SK-N-SH (cell line): ENCODE measurements around the gene GRP. TPM values are rescaled to one million over a fixed set of nuclear protein-coding genes. Genes with fewer than 3 reads are reported as not detected.

Experiments used
- CTCF ChIA-PET: fragments of 300-600, 350-600 bp; formaldehyde crosslinking; extraction: SDS; loops from one replicate; lab custom pipeline; 2021; lab: Yijun Ruan, JAX
- POLR2A ChIA-PET: fragments of 350-600 bp; sonication (Branson Sonifier 250); formaldehyde crosslinking; extraction: SDS; loops from one replicate; lab custom pipeline; 2020; ENCODE audit warnings: antibody characterized with exemption, inconsistent platforms; lab: Yijun Ruan, JAX
- DNase-seq: peaks from one replicate; pipeline ENCODE4 v3.0.0; 2012
- H2AFZ ChIP-seq: fragments of 200-600 bp; sonication (generic); 2 replicates; pipeline ENCODE4 v1.8.1; 2016; ENCODE audit warnings: antibody characterized with exemption, mild to moderate bottlenecking, low read depth
- H3F3A ChIP-seq: fragments of 200-600 bp; sonication (generic); replicated peaks from 2 replicates; pipeline ENCODE3; 2016; ENCODE audit warnings: antibody characterized with exemption, mild to moderate bottlenecking; ENCODE audit not compliant: insufficient read depth
- H3K27ac ChIP-seq, 2 experiments: fragments of 200-500 bp in 1 of 2; fragments of 200-600 bp in 1 of 2; sonication (Bioruptor generic) in 1 of 2; sonication (generic), shearing (Covaris generic) in 1 of 2; 2 replicates each; pipeline versions ENCODE4 v1.5.1 to v1.6.1; 2014 to 2016; ENCODE audit warnings: low read depth in 2 of 2, inconsistent platforms in 1 of 2, low read length in 1 of 2, mild to moderate bottlenecking in 1 of 2, mixed read lengths in 1 of 2
- H3K27me3 ChIP-seq: fragments of 200-600 bp; sonication (generic), shearing (Covaris generic); 2 replicates; pipeline ENCODE4 v1.6.1; 2016; ENCODE audit warnings: mixed run types; ENCODE audit not compliant: insufficient read depth
- H3K36me3 ChIP-seq, 2 experiments: fragments of 200-500 bp in 1 of 2; fragments of 200-600 bp in 1 of 2; sonication (Bioruptor generic) in 1 of 2; sonication (generic) in 1 of 2; replicated peaks in 1 of 2; 2 replicates each; pipeline versions ENCODE3 to v1.5.1; 2014 to 2016; ENCODE audit warnings: low read length in 1 of 2, mild to moderate bottlenecking in 1 of 2; ENCODE audit not compliant: insufficient read depth in 2 of 2, control insufficient read depth in 1 of 2
- H3K4me1 ChIP-seq, 2 experiments: fragments of 200-500 bp in 1 of 2; fragments of 200-600 bp in 1 of 2; sonication (Bioruptor generic) in 1 of 2; sonication (generic), shearing (Covaris generic) in 1 of 2; 2 replicates each; pipeline versions ENCODE4 v1.5.1 to v1.6.1; 2014 to 2016; ENCODE audit warnings: low read depth in 1 of 2, low read length in 1 of 2, mixed run types in 1 of 2; ENCODE audit not compliant: insufficient read depth in 2 of 2, control insufficient read depth in 1 of 2
- H3K4me2 ChIP-seq: fragments of 200-600 bp; sonication (generic), shearing (Covaris generic); 2 replicates; pipeline ENCODE4 v1.6.1; 2017; ENCODE audit warnings: mixed run types
- H3K4me3 ChIP-seq, 2 experiments: fragments of 200-500 bp in 1 of 2; fragments of 200-600 bp in 1 of 2; sonication (Bioruptor generic) in 1 of 2; sonication (generic), shearing (Covaris generic) in 1 of 2; 2 replicates each; pipeline versions ENCODE4 v1.5.1 to v1.8.1; 2014 to 2016; ENCODE audit warnings: low read depth in 2 of 2, inconsistent platforms in 1 of 2, low read length in 1 of 2, mild to moderate bottlenecking in 1 of 2, mixed read lengths in 1 of 2, moderate library complexity in 1 of 2
- H3K79me2 ChIP-seq: fragments of 200-600 bp; sonication (generic); 2 replicates; pipeline ENCODE4 v1.8.1; 2017; ENCODE audit warnings: mild to moderate bottlenecking; ENCODE audit not compliant: insufficient read depth
- H3K9ac ChIP-seq: fragments of 200-600 bp; sonication (generic); 2 replicates; pipeline ENCODE4 v1.6.1; 2017; ENCODE audit warnings: mixed run types
- H3K9me2 ChIP-seq: fragments of 200-600 bp; sonication (generic); 2 replicates; pipeline ENCODE4 v1.6.1; 2017; ENCODE audit warnings: mixed run types
- H3K9me3 ChIP-seq: fragments of 200-600 bp; sonication (generic); 2 replicates; pipeline ENCODE4 v1.6.1; 2017; ENCODE audit warnings: mixed run types, mild to moderate bottlenecking, moderate library complexity
- H4K20me1 ChIP-seq: fragments of 200-600 bp; sonication (generic); 2 replicates; pipeline ENCODE4 v1.6.1; 2017; ENCODE audit warnings: mild to moderate bottlenecking, mixed run types; ENCODE audit not compliant: insufficient read depth
- EZH2phosphoT487 ChIP-seq: fragments of 200-600 bp; sonication (generic); IDR thresholded peaks from 2 replicates; pipeline ENCODE4 v1.6.1; 2017; ENCODE audit warnings: low read depth, mixed run types, mild to moderate bottlenecking, antibody characterized with exemption, moderate library complexity, borderline replicate concordance
- GABPA ChIP-seq: IDR thresholded peaks from 2 replicates; pipeline ENCODE4 v1.4.0; 2012; ENCODE audit warnings: low read depth, mild to moderate bottlenecking
- MEF2A ChIP-seq: IDR thresholded peaks from 2 replicates; pipeline ENCODE4 v1.4.0; 2012; ENCODE audit warnings: low read depth, borderline replicate concordance
- MXI1 ChIP-seq: IDR thresholded peaks from 2 replicates; pipeline ENCODE4 v1.6.1; 2012; ENCODE audit warnings: mild to moderate bottlenecking, low read depth, low read length, improper control_type of control experiment
- RFX5 ChIP-seq: IDR thresholded peaks from 2 replicates; pipeline ENCODE4 v1.6.1; 2012; ENCODE audit warnings: mild to moderate bottlenecking, improper control_type of control experiment, low read length
- SIN3A ChIP-seq: IDR thresholded peaks from 2 replicates; pipeline ENCODE4 v1.6.1; 2012; ENCODE audit warnings: low read depth, mild to moderate bottlenecking, low read length, moderate library complexity, borderline replicate concordance
- TAF1 ChIP-seq: IDR thresholded peaks from 2 replicates; pipeline ENCODE4 v1.6.1; 2012; ENCODE audit warnings: low read depth, mild to moderate bottlenecking, low read length, moderate library complexity, borderline replicate concordance
- YY1 ChIP-seq: IDR thresholded peaks from 2 replicates; pipeline ENCODE4 v1.4.0; 2012; ENCODE audit warnings: low read depth, mild to moderate bottlenecking
- WGBS: methylation state at CpG from one replicate; pipeline ENCODE4 v1.1.6; 2017; ENCODE audit warnings: low lambda C conversion rate; 5-methylcytosine and 5-hydroxymethylcytosine counted together
- polyA plus RNA-seq, 3 experiments: library from polyadenylated mRNA; depleted of rRNA; stranded (reverse); fragments of >200 nt; gene quantifications; 2 replicates each; pipeline ENCODE4 v1.2.3, GENCODE V29; 2012
- TF ChIP-seq, protein P1 (sequence below): fragments of 200-600 bp; sonication (generic); IDR thresholded peaks from 2 replicates; pipeline ENCODE4 v1.6.1; 2017; ENCODE audit warnings: antibody characterized with exemption, mild to moderate bottlenecking, moderate library complexity
- TF ChIP-seq, protein P2 (sequence below): IDR thresholded peaks from 2 replicates; pipeline ENCODE4 v1.6.1; 2012; ENCODE audit warnings: mild to moderate bottlenecking, low read depth, low read length, moderate library complexity
- TF ChIP-seq, protein P3 (sequence below): IDR thresholded peaks from 2 replicates; pipeline ENCODE4 v1.4.0; 2012; ENCODE audit warnings: low read depth, borderline replicate concordance

The GRP gene
- polyA plus RNA-seq, 1 of the 3 experiments (the other 2 are of a cell fraction), result 2.8 TPM

DNA sequence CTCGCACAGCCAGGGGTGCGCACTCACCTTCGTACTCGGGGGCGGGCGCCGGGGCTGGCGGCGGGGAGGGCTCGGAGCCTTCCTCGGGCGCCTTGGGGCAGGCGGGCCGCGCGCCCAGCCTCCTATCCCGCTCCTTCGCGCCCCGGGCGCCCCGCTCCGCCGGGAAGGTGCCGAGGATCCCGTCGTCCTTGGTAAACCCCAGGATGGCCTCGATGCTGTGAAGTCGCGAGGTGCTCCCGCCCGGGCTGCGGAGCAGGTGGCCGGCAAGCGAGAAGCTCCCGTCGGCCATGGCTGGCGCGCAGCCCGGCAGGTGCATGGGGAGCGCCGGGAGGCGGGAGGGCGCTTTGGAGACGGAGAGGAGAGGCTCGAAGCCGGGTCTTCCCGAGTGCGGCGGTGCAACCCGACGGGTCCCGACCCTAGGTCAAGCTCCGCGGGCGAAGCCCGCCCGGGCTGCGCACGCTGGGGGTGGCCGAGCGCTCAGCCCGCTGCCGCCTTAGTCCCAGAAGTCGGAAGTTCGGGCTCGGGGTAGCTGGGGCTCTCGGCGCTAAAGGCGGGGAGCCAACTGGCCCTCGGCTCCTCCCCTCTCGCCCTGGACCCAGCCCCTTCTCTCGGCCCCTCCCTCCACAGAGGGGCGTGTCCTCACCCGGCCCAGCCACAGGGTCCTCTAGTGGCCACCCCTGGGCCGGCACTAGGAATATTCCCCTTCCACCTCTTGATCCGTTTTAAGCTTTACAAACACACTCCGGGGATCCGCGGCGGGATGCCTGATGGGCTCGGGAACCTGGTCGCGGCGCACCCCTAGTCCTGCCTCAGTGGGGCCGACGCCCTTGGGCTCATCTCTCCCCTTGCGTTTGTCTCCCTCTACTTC lies 53.2 kb downstream of the GRP start, which contains the start of gene RAX:
TSS of gene RAX (minus strand) at position 564 of the 868 bp plus-strand sequence. CDS start at position 316, 248 bp downstream.
- no peaks in the 10 kb centered on the region for H3K9me2 ChIP-seq
- H3K79me2 ChIP-seq, result no peaks in the 10 kb centered on the region
- ChIA-PET CTCF (interaction anchor here (0.6 to 2.4 kb wide), 13 partner anchors 9 to 1890 kb away, joined by 3 to 18 read pairs (median 4); partner anchors contain the start of gene LMAN1), POLR2A (no interaction called here)
- H3F3A ChIP-seq, result no peaks in the 10 kb centered on the region
- peaks cover 4 to 10% of the 10 kb centered on the region in 2 experiments; a peak in 2 of 4 replicates for H3K4me1 ChIP-seq
- no peak for TF ChIP-seq MXI1
- TF ChIP-seq EZH2phosphoT487, result peak; percentile 71; the same call in 1 of the 2 replicates
- TF ChIP-seq, protein P1, sequence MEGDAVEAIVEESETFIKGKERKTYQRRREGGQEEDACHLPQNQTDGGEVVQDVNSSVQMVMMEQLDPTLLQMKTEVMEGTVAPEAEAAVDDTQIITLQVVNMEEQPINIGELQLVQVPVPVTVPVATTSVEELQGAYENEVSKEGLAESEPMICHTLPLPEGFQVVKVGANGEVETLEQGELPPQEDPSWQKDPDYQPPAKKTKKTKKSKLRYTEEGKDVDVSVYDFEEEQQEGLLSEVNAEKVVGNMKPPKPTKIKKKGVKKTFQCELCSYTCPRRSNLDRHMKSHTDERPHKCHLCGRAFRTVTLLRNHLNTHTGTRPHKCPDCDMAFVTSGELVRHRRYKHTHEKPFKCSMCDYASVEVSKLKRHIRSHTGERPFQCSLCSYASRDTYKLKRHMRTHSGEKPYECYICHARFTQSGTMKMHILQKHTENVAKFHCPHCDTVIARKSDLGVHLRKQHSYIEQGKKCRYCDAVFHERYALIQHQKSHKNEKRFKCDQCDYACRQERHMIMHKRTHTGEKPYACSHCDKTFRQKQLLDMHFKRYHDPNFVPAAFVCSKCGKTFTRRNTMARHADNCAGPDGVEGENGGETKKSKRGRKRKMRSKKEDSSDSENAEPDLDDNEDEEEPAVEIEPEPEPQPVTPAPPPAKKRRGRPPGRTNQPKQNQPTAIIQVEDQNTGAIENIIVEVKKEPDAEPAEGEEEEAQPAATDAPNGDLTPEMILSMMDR, result peak; percentile 42; the same call in 1 of the 2 replicates
- no peak for TF ChIP-seq YY1
- TF ChIP-seq, protein P2, sequence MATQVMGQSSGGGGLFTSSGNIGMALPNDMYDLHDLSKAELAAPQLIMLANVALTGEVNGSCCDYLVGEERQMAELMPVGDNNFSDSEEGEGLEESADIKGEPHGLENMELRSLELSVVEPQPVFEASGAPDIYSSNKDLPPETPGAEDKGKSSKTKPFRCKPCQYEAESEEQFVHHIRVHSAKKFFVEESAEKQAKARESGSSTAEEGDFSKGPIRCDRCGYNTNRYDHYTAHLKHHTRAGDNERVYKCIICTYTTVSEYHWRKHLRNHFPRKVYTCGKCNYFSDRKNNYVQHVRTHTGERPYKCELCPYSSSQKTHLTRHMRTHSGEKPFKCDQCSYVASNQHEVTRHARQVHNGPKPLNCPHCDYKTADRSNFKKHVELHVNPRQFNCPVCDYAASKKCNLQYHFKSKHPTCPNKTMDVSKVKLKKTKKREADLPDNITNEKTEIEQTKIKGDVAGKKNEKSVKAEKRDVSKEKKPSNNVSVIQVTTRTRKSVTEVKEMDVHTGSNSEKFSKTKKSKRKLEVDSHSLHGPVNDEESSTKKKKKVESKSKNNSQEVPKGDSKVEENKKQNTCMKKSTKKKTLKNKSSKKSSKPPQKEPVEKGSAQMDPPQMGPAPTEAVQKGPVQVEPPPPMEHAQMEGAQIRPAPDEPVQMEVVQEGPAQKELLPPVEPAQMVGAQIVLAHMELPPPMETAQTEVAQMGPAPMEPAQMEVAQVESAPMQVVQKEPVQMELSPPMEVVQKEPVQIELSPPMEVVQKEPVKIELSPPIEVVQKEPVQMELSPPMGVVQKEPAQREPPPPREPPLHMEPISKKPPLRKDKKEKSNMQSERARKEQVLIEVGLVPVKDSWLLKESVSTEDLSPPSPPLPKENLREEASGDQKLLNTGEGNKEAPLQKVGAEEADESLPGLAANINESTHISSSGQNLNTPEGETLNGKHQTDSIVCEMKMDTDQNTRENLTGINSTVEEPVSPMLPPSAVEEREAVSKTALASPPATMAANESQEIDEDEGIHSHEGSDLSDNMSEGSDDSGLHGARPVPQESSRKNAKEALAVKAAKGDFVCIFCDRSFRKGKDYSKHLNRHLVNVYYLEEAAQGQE, result no peak
- TF ChIP-seq SIN3A, result no peak
- TF ChIP-seq MEF2A, result no peak
- no peak for TF ChIP-seq GABPA
- TF ChIP-seq RFX5, result no peak
- no peak for TF ChIP-seq TAF1
- TF ChIP-seq, protein P3, sequence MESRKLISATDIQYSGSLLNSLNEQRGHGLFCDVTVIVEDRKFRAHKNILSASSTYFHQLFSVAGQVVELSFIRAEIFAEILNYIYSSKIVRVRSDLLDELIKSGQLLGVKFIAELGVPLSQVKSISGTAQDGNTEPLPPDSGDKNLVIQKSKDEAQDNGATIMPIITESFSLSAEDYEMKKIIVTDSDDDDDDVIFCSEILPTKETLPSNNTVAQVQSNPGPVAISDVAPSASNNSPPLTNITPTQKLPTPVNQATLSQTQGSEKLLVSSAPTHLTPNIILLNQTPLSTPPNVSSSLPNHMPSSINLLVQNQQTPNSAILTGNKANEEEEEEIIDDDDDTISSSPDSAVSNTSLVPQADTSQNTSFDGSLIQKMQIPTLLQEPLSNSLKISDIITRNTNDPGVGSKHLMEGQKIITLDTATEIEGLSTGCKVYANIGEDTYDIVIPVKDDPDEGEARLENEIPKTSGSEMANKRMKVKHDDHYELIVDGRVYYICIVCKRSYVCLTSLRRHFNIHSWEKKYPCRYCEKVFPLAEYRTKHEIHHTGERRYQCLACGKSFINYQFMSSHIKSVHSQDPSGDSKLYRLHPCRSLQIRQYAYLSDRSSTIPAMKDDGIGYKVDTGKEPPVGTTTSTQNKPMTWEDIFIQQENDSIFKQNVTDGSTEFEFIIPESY, result no peak
- H3K27ac ChIP-seq, result no peak within 1 kb of the TSS
- H4K20me1 ChIP-seq, result no peaks in the 10 kb centered on the region
- peak within 1 kb of the TSS; percentile 47; the same call in 1 of the 2 replicates for H3K4me2 ChIP-seq
- peak within 1 kb of the TSS; percentile 9 to 29; a peak in 1 of 4 replicates for H3K4me3 ChIP-seq
- DNase-seq, result peak; percentile 94
- H3K36me3 ChIP-seq, result no peaks in the 10 kb centered on the region
- H2AFZ ChIP-seq, result no peak within 1 kb of the TSS
- H3K27me3 ChIP-seq, result peaks cover 83% of the 10 kb centered on the region
- H3K9me3 ChIP-seq, result no peaks in the 10 kb centered on the region
- WGBS, result 28% methylated on average over 34 of the region's 88 CpGs
- no peak within 1 kb of the TSS for H3K9ac ChIP-seq
